GDM1 (cell line): Measurements from ENCODE around the gene DENND6A.
A peak's percentile ranks its signal among the peaks of the same experiment; 100 is the strongest.
"Not testable (repeated sequence)": the region's sequence is repeated elsewhere in the genome, so short reads cannot be mapped to it uniquely, and the experiment has no call there.

Experiments
- DNase-seq: peaks from one replicate; lab custom pipeline; 2025; lab: John Stamatoyannopoulos, UW

The DENND6A gene

GRCh38 chr3:57692396-57693147 is at the start of gene DENND6A:
TSS of gene DENND6A (minus strand) at chr3:57693077. CDS start at chr3:57693018, 59 bp downstream.
- peak; percentile 95 for DNase-seq

GRCh38 chr3:57740027-57740426 is 47.1 kb upstream of the DENND6A start:
- DNase-seq: no peak

- DNase-seq: no peak
Measured at GRCh38 chr3:57738391-57738790, 45.5 kb upstream of the DENND6A start.

- no peak for DNase-seq
Measured at GRCh38 chr3:57737840-57738239, 45.0 kb upstream of the DENND6A start.

- no peak for DNase-seq
Measured at GRCh38 chr3:57735405-57735804, 42.5 kb upstream of the DENND6A start.

GRCh38 chr3:57733790-57734189 is 40.9 kb upstream of the DENND6A start:
- DNase-seq: no peak

- DNase-seq: no peak
Measured at GRCh38 chr3:57731311-57731710, 38.4 kb upstream of the DENND6A start.

- DNase-seq: no peak
Measured at GRCh38 chr3:57730682-57731081, 37.8 kb upstream of the DENND6A start.

- DNase-seq: no peak
Measured at GRCh38 chr3:57729334-57730045, 36.6 kb upstream of the DENND6A start.

- DNase-seq: no peak
Measured at GRCh38 chr3:57727106-57727505, 34.2 kb upstream of the DENND6A start.

GRCh38 chr3:57726397-57726796 is 33.5 kb upstream of the DENND6A start:
- DNase-seq: no peak

- no peak for DNase-seq
Measured at GRCh38 chr3:57718118-57718517, 25.2 kb upstream of the DENND6A start.

- DNase-seq: no peak
Measured at GRCh38 chr3:57717205-57717868, 24.5 kb upstream of the DENND6A start.

GRCh38 chr3:57715686-57716085 is 22.8 kb upstream of the DENND6A start:
- no peak for DNase-seq

GRCh38 chr3:57709559-57709958 is 16.7 kb upstream of the DENND6A start:
- DNase-seq: no peak

- no peak for DNase-seq
Measured at GRCh38 chr3:57709031-57709430, 16.2 kb upstream of the DENND6A start.

- DNase-seq: no peak
Measured at GRCh38 chr3:57706462-57706861, 13.6 kb upstream of the DENND6A start.

- DNase-seq: not testable (repeated sequence)
Measured at GRCh38 chr3:57705351-57705750, 12.5 kb upstream of the DENND6A start.

GRCh38 chr3:57701781-57702180 is 8.9 kb upstream of the DENND6A start:
- DNase-seq: no peak

- DNase-seq: no peak
Measured at GRCh38 chr3:57700737-57701136, 7.9 kb upstream of the DENND6A start.

GRCh38 chr3:57699591-57699990 is 6.7 kb upstream of the DENND6A start:
- DNase-seq: no peak

GRCh38 chr3:57696801-57697321 is 4.0 kb upstream of the DENND6A start:
- no peak for DNase-seq

GRCh38 chr3:57694146-57694545 is 1.3 kb upstream of the DENND6A start:
- DNase-seq: no peak
